Measurements from ENCODE around the gene MALAT1. TPM values are rescaled to one million over a fixed set of nuclear protein-coding genes. Genes with fewer than 3 reads are reported as not detected.

Gene MALAT1
- total and polyA plus RNA-seq, 10 of the 15 experiments (the other 5 are each of a cell fraction or from before 2014, with no cell fraction given): 448 to 8,160 (median 2,019) TPM

- peak; percentile 75 for TF ChIP-seq PRDM15 (CRISPR knock-in tag; IDR thresholded peaks at IDR 0.05)
- peak; percentile 56; the same call in 1 of the 2 replicates for TF ChIP-seq BMI1 (IDR thresholded peaks at IDR 0.05; ENCODE audit: borderline replicate concordance)
- no peak for TF ChIP-seq HDAC2 (IDR thresholded peaks at IDR 0.05)
- TF ChIP-seq, protein P1, sequence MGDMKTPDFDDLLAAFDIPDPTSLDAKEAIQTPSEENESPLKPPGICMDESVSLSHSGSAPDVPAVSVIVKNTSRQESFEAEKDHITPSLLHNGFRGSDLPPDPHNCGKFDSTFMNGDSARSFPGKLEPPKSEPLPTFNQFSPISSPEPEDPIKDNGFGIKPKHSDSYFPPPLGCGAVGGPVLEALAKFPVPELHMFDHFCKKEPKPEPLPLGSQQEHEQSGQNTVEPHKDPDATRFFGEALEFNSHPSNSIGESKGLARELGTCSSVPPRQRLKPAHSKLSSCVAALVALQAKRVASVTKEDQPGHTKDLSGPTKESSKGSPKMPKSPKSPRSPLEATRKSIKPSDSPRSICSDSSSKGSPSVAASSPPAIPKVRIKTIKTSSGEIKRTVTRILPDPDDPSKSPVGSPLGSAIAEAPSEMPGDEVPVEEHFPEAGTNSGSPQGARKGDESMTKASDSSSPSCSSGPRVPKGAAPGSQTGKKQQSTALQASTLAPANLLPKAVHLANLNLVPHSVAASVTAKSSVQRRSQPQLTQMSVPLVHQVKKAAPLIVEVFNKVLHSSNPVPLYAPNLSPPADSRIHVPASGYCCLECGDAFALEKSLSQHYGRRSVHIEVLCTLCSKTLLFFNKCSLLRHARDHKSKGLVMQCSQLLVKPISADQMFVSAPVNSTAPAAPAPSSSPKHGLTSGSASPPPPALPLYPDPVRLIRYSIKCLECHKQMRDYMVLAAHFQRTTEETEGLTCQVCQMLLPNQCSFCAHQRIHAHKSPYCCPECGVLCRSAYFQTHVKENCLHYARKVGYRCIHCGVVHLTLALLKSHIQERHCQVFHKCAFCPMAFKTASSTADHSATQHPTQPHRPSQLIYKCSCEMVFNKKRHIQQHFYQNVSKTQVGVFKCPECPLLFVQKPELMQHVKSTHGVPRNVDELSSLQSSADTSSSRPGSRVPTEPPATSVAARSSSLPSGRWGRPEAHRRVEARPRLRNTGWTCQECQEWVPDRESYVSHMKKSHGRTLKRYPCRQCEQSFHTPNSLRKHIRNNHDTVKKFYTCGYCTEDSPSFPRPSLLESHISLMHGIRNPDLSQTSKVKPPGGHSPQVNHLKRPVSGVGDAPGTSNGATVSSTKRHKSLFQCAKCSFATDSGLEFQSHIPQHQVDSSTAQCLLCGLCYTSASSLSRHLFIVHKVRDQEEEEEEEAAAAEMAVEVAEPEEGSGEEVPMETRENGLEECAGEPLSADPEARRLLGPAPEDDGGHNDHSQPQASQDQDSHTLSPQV (IDR thresholded peaks at IDR 0.05): 0 out of 2 replicates have a peak, but pooled peaks have one; percentile 1
- peak; percentile 87 for TF ChIP-seq SMAD5 (IDR thresholded peaks at IDR 0.05; ENCODE audit: low read depth)
- TF ChIP-seq, protein P2, sequence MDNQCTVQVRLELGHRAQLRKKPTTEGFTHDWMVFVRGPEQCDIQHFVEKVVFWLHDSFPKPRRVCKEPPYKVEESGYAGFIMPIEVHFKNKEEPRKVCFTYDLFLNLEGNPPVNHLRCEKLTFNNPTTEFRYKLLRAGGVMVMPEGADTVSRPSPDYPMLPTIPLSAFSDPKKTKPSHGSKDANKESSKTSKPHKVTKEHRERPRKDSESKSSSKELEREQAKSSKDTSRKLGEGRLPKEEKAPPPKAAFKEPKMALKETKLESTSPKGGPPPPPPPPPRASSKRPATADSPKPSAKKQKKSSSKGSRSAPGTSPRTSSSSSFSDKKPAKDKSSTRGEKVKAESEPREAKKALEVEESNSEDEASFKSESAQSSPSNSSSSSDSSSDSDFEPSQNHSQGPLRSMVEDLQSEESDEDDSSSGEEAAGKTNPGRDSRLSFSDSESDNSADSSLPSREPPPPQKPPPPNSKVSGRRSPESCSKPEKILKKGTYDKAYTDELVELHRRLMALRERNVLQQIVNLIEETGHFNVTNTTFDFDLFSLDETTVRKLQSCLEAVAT (IDR thresholded peaks at IDR 0.05): peak; percentile 95
- TF ChIP-seq FOXK2 (IDR thresholded peaks at IDR 0.05): no peak
- no peak for TF ChIP-seq SPI1 (IDR thresholded peaks at IDR 0.05; ENCODE audit: borderline replicate concordance, insufficient read depth, low read depth, low read length)
- TF ChIP-seq NR2C2 (IDR thresholded peaks at IDR 0.05; ENCODE audit: borderline replicate concordance, control insufficient read depth, insufficient read length, low read depth): no peak
- no peak for TF ChIP-seq EED (IDR thresholded peaks at IDR 0.05; ENCODE audit: low read depth)
- TF ChIP-seq KAT2A (conservative IDR thresholded peaks at IDR 0.05; ENCODE audit: control insufficient read depth, low read depth, low read length): no peak
Observed at GRCh38 chr11:65502555-65503367, 3.9 kb downstream of the MALAT1 start (continued).

All from GM12878 (cell line).